ENCODE results near the gene FBN2.

The FBN2 gene

DNA sequence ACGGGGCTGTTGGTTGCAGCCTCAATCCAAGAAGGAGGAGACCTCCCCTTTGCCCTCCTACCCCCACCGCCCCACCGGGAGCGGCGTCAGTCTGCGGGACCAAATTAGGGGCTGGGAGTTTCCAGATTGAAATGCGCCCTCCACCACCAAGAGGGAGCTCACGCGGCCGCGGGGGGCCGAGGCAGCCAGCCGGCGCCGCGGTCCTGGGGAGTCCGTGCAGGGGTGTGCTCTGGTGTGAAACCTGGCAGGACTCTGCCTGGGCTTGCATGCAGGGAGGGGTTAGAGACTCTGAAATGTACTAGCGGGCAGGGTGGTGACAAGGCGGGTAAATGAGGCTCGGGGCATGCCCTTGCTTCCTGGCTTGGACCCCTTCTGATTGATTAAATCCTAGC is 989 bp upstream of the FBN2 start:
- no peaks in the 10 kb centered on the region for H3K36me3 ChIP-seq (ENCODE audit: insufficient read depth, low read length)
- no peaks in the 10 kb centered on the region for H3K79me2 ChIP-seq (ENCODE audit: insufficient read depth, low read length)
- no peaks in the 10 kb centered on the region for H4K20me1 ChIP-seq (ENCODE audit: insufficient read depth, low read length, poor library complexity, severe bottlenecking)
- no peaks in the 10 kb centered on the region for H3K27me3 ChIP-seq (ENCODE audit: insufficient read depth, low read length, poor library complexity, severe bottlenecking)
- H3K9ac ChIP-seq (ENCODE audit: low read depth, low read length, poor library complexity, severe bottlenecking), result no peak overlapping the region
- H3F3A ChIP-seq (ENCODE audit: low read depth), result no peaks in the 10 kb centered on the region
- no peaks in the 10 kb centered on the region for H3K9me2 ChIP-seq (replicated peaks; ENCODE audit: low read depth, low read length)
- no peak overlapping the region for H3K4me3 ChIP-seq (ENCODE audit: low read length, poor library complexity, severe bottlenecking)
- no peaks in the 10 kb centered on the region for H3K4me1 ChIP-seq (ENCODE audit: insufficient read depth, low read length, poor library complexity, severe bottlenecking)
- H3K9me3 ChIP-seq (ENCODE audit: insufficient read depth, low read depth, low read length), result no peaks in the 10 kb centered on the region
- no peak overlapping the region for H3K4me2 ChIP-seq (ENCODE audit: low read depth, low read length, poor library complexity, severe bottlenecking)
- H2AFZ ChIP-seq (ENCODE audit: low read length), result no peak overlapping the region
- TF ChIP-seq EZH2phosphoT487 (IDR thresholded peaks at IDR 0.05; ENCODE audit: borderline replicate concordance), result no peak
- TF ChIP-seq, protein P1, sequence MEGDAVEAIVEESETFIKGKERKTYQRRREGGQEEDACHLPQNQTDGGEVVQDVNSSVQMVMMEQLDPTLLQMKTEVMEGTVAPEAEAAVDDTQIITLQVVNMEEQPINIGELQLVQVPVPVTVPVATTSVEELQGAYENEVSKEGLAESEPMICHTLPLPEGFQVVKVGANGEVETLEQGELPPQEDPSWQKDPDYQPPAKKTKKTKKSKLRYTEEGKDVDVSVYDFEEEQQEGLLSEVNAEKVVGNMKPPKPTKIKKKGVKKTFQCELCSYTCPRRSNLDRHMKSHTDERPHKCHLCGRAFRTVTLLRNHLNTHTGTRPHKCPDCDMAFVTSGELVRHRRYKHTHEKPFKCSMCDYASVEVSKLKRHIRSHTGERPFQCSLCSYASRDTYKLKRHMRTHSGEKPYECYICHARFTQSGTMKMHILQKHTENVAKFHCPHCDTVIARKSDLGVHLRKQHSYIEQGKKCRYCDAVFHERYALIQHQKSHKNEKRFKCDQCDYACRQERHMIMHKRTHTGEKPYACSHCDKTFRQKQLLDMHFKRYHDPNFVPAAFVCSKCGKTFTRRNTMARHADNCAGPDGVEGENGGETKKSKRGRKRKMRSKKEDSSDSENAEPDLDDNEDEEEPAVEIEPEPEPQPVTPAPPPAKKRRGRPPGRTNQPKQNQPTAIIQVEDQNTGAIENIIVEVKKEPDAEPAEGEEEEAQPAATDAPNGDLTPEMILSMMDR (conservative IDR thresholded peaks at IDR 0.05; ENCODE audit: low read length), result no peak

DNA sequence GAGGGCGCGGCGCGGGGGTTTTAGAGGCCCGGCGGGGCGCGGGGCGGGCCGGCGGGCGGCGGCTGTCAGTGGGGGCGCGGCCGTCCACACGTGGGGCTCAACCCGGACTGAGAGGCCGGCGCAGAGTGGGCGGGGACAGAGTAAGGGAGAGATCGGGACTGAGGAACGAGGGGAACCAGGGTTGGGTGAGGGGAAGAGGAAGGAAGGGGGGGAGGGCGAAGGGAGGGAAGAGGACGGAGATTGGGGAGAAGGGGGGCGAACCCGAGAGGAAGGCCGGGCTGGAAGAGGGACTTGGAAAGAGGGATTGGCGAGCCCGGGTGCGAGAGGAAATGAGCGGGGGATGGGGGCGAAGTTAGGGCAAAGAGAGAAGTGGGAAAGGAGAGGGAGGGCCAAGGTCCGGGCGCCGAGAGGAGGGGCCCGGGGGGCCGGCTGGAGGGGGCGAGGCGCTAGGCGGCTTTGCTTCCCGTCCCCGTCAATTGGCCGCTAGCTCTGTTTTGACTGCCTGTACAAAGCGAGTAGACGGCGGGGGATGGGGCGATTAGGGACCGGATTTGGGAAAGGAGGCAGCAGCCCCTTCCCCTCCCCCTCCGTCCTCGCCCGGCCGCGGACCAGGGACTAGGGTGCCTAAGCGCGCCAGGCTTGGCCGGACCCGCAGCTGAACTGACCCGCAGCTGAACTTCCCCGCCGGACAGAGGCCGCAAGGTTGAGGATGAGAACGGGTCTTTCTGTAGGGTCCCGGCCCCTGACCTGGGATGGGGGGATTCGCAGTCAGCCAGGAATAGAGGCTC is 399 bp upstream of the FBN2 start:
- Histone ChIP-seq H4K20me1 (ENCODE audit: insufficient read depth, low read length, poor library complexity, severe bottlenecking) (no peaks in the 10 kb centered on the region), H3K36me3 (ENCODE audit: insufficient read depth, low read length) (no peaks in the 10 kb centered on the region), H3K9me3 (ENCODE audit: insufficient read depth, low read depth, low read length) (no peaks in the 10 kb centered on the region), H3K79me2 (ENCODE audit: insufficient read depth, low read length) (no peaks in the 10 kb centered on the region), H3K4me1 (ENCODE audit: insufficient read depth, low read length, poor library complexity, severe bottlenecking) (no peaks in the 10 kb centered on the region), H3K27me3 (ENCODE audit: insufficient read depth, low read length, poor library complexity, severe bottlenecking) (no peaks in the 10 kb centered on the region), H3K4me2 (ENCODE audit: low read depth, low read length, poor library complexity, severe bottlenecking) (no peak overlapping the region), H3K4me3 (ENCODE audit: low read length, poor library complexity, severe bottlenecking) (no peak overlapping the region), H2AFZ (ENCODE audit: low read length) (no peak overlapping the region), H3K9ac (ENCODE audit: low read depth, low read length, poor library complexity, severe bottlenecking) (no peak overlapping the region), H3F3A (ENCODE audit: low read depth) (no peaks in the 10 kb centered on the region), H3K9me2 (replicated peaks; ENCODE audit: low read depth, low read length) (no peaks in the 10 kb centered on the region)
- TF ChIP-seq, protein P1 (conservative IDR thresholded peaks at IDR 0.05; ENCODE audit: low read length), result no peak
- TF ChIP-seq EZH2phosphoT487 (IDR thresholded peaks at IDR 0.05; ENCODE audit: borderline replicate concordance), result no peak

DNA sequence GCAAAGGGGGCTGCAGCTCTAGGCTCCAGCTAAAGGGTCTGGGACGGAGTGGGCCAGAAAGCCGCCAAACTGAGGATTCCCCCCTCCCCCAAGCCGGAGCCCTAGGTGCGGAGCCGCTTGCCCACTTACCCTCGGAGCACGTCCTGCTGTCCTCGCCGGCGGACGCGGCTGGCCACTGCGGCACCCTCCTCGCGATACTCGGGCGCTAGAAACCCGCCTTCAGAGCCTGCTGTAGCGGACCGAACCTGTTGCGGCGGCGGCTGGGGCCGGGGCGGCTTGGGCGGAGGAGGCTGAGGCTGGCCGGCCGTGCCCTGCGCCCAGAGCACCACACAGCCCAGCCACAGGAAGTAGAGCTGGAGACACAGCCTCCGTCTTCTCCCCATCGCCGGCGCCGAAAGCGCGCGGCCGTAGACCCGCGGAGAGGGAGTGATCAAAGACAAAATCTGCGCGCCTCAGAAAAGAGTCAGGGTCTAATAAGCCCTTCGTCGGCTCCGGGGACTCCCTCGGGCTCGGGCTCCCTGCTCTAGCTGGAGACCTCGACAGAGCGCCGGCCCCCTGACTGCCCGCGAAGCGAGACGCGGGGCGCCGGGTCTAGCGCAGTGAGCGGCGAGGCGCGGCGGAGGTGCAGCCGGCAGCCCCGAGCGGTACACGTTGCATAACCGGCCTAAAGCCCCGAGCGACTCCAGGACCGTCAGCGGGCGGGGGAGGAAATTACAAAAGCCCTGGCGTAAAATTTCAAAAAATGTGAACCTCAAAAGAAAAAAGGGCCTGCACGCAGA is 635 bp downstream of the FBN2 start:
- Histone ChIP-seq H3K4me2 (ENCODE audit: low read depth, low read length, poor library complexity, severe bottlenecking) (no peak overlapping the region), H3F3A (ENCODE audit: low read depth) (no peaks in the 10 kb centered on the region), H2AFZ (ENCODE audit: low read length) (no peak overlapping the region), H3K4me1 (ENCODE audit: insufficient read depth, low read length, poor library complexity, severe bottlenecking) (no peaks in the 10 kb centered on the region), H3K9ac (ENCODE audit: low read depth, low read length, poor library complexity, severe bottlenecking) (no peak overlapping the region), H3K4me3 (ENCODE audit: low read length, poor library complexity, severe bottlenecking) (no peak overlapping the region), H3K27me3 (ENCODE audit: insufficient read depth, low read length, poor library complexity, severe bottlenecking) (no peaks in the 10 kb centered on the region), H3K9me2 (replicated peaks; ENCODE audit: low read depth, low read length) (no peaks in the 10 kb centered on the region), H3K36me3 (ENCODE audit: insufficient read depth, low read length) (no peaks in the 10 kb centered on the region), H3K79me2 (ENCODE audit: insufficient read depth, low read length) (no peaks in the 10 kb centered on the region), H3K9me3 (ENCODE audit: insufficient read depth, low read depth, low read length) (no peaks in the 10 kb centered on the region), H4K20me1 (ENCODE audit: insufficient read depth, low read length, poor library complexity, severe bottlenecking) (no peaks in the 10 kb centered on the region)
- no peak for TF ChIP-seq EZH2phosphoT487 (IDR thresholded peaks at IDR 0.05; ENCODE audit: borderline replicate concordance)
- TF ChIP-seq, protein P1 (conservative IDR thresholded peaks at IDR 0.05; ENCODE audit: low read length), result no peak

Measured in Loucy (cell line).